HG03354 (cell line): ENCODE data around the gene LSM14B.

ENCODE experiments used
- ATAC-seq: cut with Tn5 transposase; IDR thresholded peaks from one replicate; pipeline ENCODE4 v1.9.1; 2021; ENCODE audit warnings: mild to moderate bottlenecking; ENCODE audit not compliant: unreplicated experiment, poor library complexity, severe bottlenecking

Gene LSM14B

GRCh38 chr20:62159052-62159451 is 36.8 kb downstream of the LSM14B start:
- ATAC-seq, result no peak

- no peak for ATAC-seq
Measured at GRCh38 chr20:62159839-62160238, 37.6 kb downstream of the LSM14B start.

- ATAC-seq, result no peak
Measured at GRCh38 chr20:62160253-62160652, 38.0 kb downstream of the LSM14B start.

GRCh38 chr20:62160876-62161275 is 38.6 kb downstream of the LSM14B start:
- no peak for ATAC-seq

- ATAC-seq, result no peak
Measured at GRCh38 chr20:62161347-62161746, 39.1 kb downstream of the LSM14B start.

- no peak for ATAC-seq
Measured at GRCh38 chr20:62162765-62163484, 40.6 kb downstream of the LSM14B start.

GRCh38 chr20:62163485-62163865 is 41.2 kb downstream of the LSM14B start:
- ATAC-seq, result no peak

- no peak for ATAC-seq
Measured at GRCh38 chr20:62163986-62164762, 41.9 kb downstream of the LSM14B start.

GRCh38 chr20:62164879-62165761 is 42.8 kb downstream of the LSM14B start:
- ATAC-seq, result no peak

GRCh38 chr20:62165762-62166399 is 43.6 kb downstream of the LSM14B start:
- ATAC-seq, result no peak

- no peak for ATAC-seq
Measured at GRCh38 chr20:62167474-62167873, 45.2 kb downstream of the LSM14B start.

- ATAC-seq, result no peak
Measured at GRCh38 chr20:62168061-62168460, 45.8 kb downstream of the LSM14B start.

GRCh38 chr20:62168890-62169435 is 46.7 kb downstream of the LSM14B start:
- ATAC-seq, result no peak

GRCh38 chr20:62170536-62170935 is 48.3 kb downstream of the LSM14B start:
- ATAC-seq, result no peak

- no peak for ATAC-seq
Measured at GRCh38 chr20:62171245-62171644, 49.0 kb downstream of the LSM14B start.

- ATAC-seq, result no peak
Measured at GRCh38 chr20:62172666-62173065, 50.4 kb downstream of the LSM14B start.

GRCh38 chr20:62174021-62174804 is 51.9 kb downstream of the LSM14B start:
- ATAC-seq, result no peak

- ATAC-seq, result no peak
Measured at GRCh38 chr20:62174870-62175624, 52.8 kb downstream of the LSM14B start.
